IMR-90 (cell line): ENCODE data around the gene IL13.

Experiments
- CHD1 ChIP-seq: IDR thresholded peaks from 2 replicates; pipeline ENCODE4 v1.6.1; 2012; ENCODE audit warnings: low read depth, low read length, improper control_type of control experiment
- CTCF ChIP-seq: conservative IDR thresholded peaks from 2 replicates; pipeline ENCODE4 v1.5.1; 2012; ENCODE audit warnings: mild to moderate bottlenecking, low read depth, low read length, improper control_type of control experiment
- FOS ChIP-seq: fragments of 150-350 bp; IDR thresholded peaks from 2 replicates; pipeline ENCODE4 v1.6.1; 2016; ENCODE audit warnings: low read depth, low read length
- MAFK ChIP-seq: IDR thresholded peaks from 2 replicates; pipeline ENCODE4 v1.6.1; 2012; ENCODE audit warnings: low read depth, low read length, improper control_type of control experiment
- POLR2A ChIP-seq: IDR thresholded peaks from 2 replicates; pipeline ENCODE4 v1.6.1; 2012; ENCODE audit warnings: mild to moderate bottlenecking, low read depth, low read length
- RAD21 ChIP-seq: IDR thresholded peaks from 2 replicates; pipeline ENCODE4 v1.6.1; 2012; ENCODE audit warnings: low read length, improper control_type of control experiment
- RCOR1 ChIP-seq: IDR thresholded peaks from 2 replicates; pipeline ENCODE4 v1.6.1; 2012; ENCODE audit warnings: mild to moderate bottlenecking, low read length, improper control_type of control experiment; ENCODE audit not compliant: insufficient replicate concordance
- RFX5 ChIP-seq: IDR thresholded peaks from 2 replicates; pipeline ENCODE4 v1.8.0; 2012; ENCODE audit warnings: low read depth, mild to moderate bottlenecking, low read length, moderate library complexity
- SMC3 ChIP-seq: fragments of 150-350 bp; IDR thresholded peaks from 2 replicates; pipeline ENCODE4 v1.6.1; 2016; ENCODE audit warnings: low read depth, mild to moderate bottlenecking, antibody characterized with exemption, low read length, moderate library complexity

- no peak for TF ChIP-seq CTCF
- no peak for TF ChIP-seq RFX5
- no peak for TF ChIP-seq MAFK
- no peak for TF ChIP-seq RAD21
- no peak for TF ChIP-seq POLR2A
- no peak for TF ChIP-seq FOS
- no peak for TF ChIP-seq SMC3
- no peak for TF ChIP-seq CHD1
- no peak for TF ChIP-seq RCOR1
These were observed 10.9 kb downstream of the IL13 start for GRCh38 chr5:132668706-132669454.
